ENCODE results near the gene CIROP. TPM values are rescaled to one million over a fixed set of nuclear protein-coding genes. Genes with fewer than 3 reads are reported as not detected.

Gene CIROP
- total RNA-seq, 1 experiment from 2014 or later, result not detected

- Mint-ChIP-seq H3K4me1 (ENCODE audit: low read depth, unreplicated experiment) (no peaks in the 10 kb centered on the region), H3K27ac (ENCODE audit: unreplicated experiment) (no peak overlapping the region), H3K36me3 (ENCODE audit: insufficient read depth, unreplicated experiment) (no peaks in the 10 kb centered on the region), H3K27me3 (ENCODE audit: insufficient read depth, unreplicated experiment) (no peaks in the 10 kb centered on the region), H3K9me3 (ENCODE audit: unreplicated experiment) (no peaks in the 10 kb centered on the region), H3K4me3 (ENCODE audit: unreplicated experiment) (no peak overlapping the region)
- POLR2A ChIA-PET, result no interaction called here
- intact Hi-C loops (cut with micrococcal nuclease; ENCODE audit: unreplicated experiment), result no loop called here
- no peaks in the 10 kb centered on the region for H3K4me1 ChIP-seq
- no peaks in the 10 kb centered on the region for H3K9me3 ChIP-seq
- H3K27me3 ChIP-seq (replicated peaks; ENCODE audit: control insufficient read depth, insufficient read depth, low read length), result no peaks in the 10 kb centered on the region
- H3K4me3 ChIP-seq (ENCODE audit: low read depth, low read length), result no peak overlapping the region
- no TSS peak for BruUV-seq (replicated peaks)
- no peak for DNase-seq
- CTCF ChIA-PET, result no interaction called here
- no peaks in the 10 kb centered on the region for H3K36me3 ChIP-seq (ENCODE audit: control insufficient read depth, insufficient read depth, low read length)
- no peak for TF ChIP-seq CTCF (IDR thresholded peaks at IDR 0.05; ENCODE audit: insufficient read depth in 1 of 2, low read depth in 1 of 2, low read length in 1 of 2, severe bottlenecking in 1 of 2, unreplicated experiment in 1 of 2)
Measured at GRCh38 chr14:23137192-23137812, 32.5 kb upstream of the CIROP start.

- no peaks in the 10 kb centered on the region for H3K4me1 Mint-ChIP-seq (ENCODE audit: low read depth, unreplicated experiment)
Measured at GRCh38 chr14:23136566-23137133, 31.9 kb upstream of the CIROP start.

GRCh38 chr14:23132970-23133369, 28.2 kb upstream of the CIROP start:
- H3K27me3 ChIP-seq (replicated peaks; ENCODE audit: control insufficient read depth, insufficient read depth, low read length), result no peaks in the 10 kb centered on the region
- H3K4me1 ChIP-seq, result no peaks in the 10 kb centered on the region
- Mint-ChIP-seq H3K4me1 (ENCODE audit: low read depth, unreplicated experiment) (no peaks in the 10 kb centered on the region), H3K27ac (ENCODE audit: unreplicated experiment) (no peak overlapping the region), H3K36me3 (ENCODE audit: insufficient read depth, unreplicated experiment) (no peaks in the 10 kb centered on the region), H3K9me3 (ENCODE audit: unreplicated experiment) (no peaks in the 10 kb centered on the region), H3K27me3 (ENCODE audit: insufficient read depth, unreplicated experiment) (no peaks in the 10 kb centered on the region), H3K4me3 (ENCODE audit: unreplicated experiment) (no peak overlapping the region)
- no peak for DNase-seq
- H3K36me3 ChIP-seq (ENCODE audit: control insufficient read depth, insufficient read depth, low read length), result no peaks in the 10 kb centered on the region
- intact Hi-C loops (cut with micrococcal nuclease; ENCODE audit: unreplicated experiment), result no loop called here
- no peak for TF ChIP-seq CTCF (IDR thresholded peaks at IDR 0.05; ENCODE audit: insufficient read depth in 1 of 2, low read depth in 1 of 2, low read length in 1 of 2, severe bottlenecking in 1 of 2, unreplicated experiment in 1 of 2)
- no peak overlapping the region for H3K4me3 ChIP-seq (ENCODE audit: low read depth, low read length)
- POLR2A ChIA-PET, result no interaction called here
- BruUV-seq (replicated peaks), result no TSS peak
- CTCF ChIA-PET, result no interaction called here
- no peaks in the 10 kb centered on the region for H3K9me3 ChIP-seq

More at GRCh38 chr14:23136566-23137133, 31.9 kb upstream of the CIROP start:
- no TSS peak for BruUV-seq (replicated peaks)
- Histone ChIP-seq H3K27me3 (replicated peaks; ENCODE audit: control insufficient read depth, insufficient read depth, low read length) (no peaks in the 10 kb centered on the region), H3K4me1 (no peaks in the 10 kb centered on the region), H3K9me3 (no peaks in the 10 kb centered on the region), H3K4me3 (ENCODE audit: low read depth, low read length) (no peak overlapping the region), H3K36me3 (ENCODE audit: control insufficient read depth, insufficient read depth, low read length) (no peaks in the 10 kb centered on the region)
- DNase-seq, result no peak
- intact Hi-C loops (cut with micrococcal nuclease; ENCODE audit: unreplicated experiment), result no loop called here
- CTCF ChIA-PET, result no interaction called here
- TF ChIP-seq CTCF (IDR thresholded peaks at IDR 0.05; ENCODE audit: insufficient read depth in 1 of 2, low read depth in 1 of 2, low read length in 1 of 2, severe bottlenecking in 1 of 2, unreplicated experiment in 1 of 2), result no peak
- H3K27ac Mint-ChIP-seq (ENCODE audit: unreplicated experiment), result peak overlapping the region; percentile 1
- H3K9me3 Mint-ChIP-seq (ENCODE audit: unreplicated experiment), result no peaks in the 10 kb centered on the region
- H3K36me3 Mint-ChIP-seq (ENCODE audit: insufficient read depth, unreplicated experiment), result no peaks in the 10 kb centered on the region
- H3K27me3 Mint-ChIP-seq (ENCODE audit: insufficient read depth, unreplicated experiment), result no peaks in the 10 kb centered on the region
- POLR2A ChIA-PET, result interaction anchor here (0.5 kb wide), 1 partner anchor 8 kb away, joined by 9 read pairs; no protein-coding TSS in a partner anchor
- no peak overlapping the region for H3K4me3 Mint-ChIP-seq (ENCODE audit: unreplicated experiment)
